Glomerular visceral epithelial cell (primary cell): ENCODE data around the gene RAB25.

Experiments used
- DNase-seq: peaks from one replicate; pipeline ENCODE4 v3.0.0-alpha.2; 2016; ENCODE audit errors: extremely low spot score

Gene RAB25

DNA sequence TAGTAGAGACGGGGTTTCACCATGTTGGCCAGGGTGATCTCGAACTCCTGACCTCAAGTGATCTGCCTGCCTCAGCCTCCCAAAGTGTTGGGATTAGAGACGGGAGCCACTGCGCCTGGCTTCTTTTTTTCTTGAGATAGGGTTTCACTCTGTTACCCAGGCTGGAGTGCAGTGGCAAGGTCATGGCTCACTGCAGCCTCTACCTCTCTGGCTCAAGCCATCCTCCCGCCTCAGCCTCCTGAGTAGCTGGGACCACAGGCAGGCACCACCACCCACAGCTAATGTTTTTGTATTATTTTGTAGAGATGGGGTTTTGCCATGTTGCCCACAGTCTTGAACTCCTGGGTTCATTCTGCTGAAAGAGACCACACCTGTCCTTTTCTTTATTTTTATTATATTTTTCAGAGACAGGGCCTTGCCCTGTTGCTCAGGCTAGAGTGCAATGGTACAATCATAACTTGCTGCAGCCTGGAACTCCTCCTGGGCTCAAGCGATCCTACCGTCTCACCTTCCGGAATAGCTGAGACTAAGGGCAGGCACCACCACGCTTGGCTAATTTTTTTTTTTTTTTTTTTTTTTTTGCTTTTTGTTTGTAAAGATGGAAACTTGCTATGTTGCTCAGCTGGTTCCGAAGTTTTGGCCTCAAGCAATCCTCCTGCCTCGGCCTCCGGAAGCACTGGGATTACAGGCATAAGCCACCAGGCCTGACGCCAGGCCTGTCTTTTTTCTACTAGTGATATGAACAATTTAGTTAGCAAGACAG lies 56.6 kb downstream of the RAB25 start:
- DNase-seq = no peak

- peak; percentile 64 for DNase-seq
Measured at GRCh38 chr1:156118177-156118868, 57.4 kb downstream of the RAB25 start.

DNA sequence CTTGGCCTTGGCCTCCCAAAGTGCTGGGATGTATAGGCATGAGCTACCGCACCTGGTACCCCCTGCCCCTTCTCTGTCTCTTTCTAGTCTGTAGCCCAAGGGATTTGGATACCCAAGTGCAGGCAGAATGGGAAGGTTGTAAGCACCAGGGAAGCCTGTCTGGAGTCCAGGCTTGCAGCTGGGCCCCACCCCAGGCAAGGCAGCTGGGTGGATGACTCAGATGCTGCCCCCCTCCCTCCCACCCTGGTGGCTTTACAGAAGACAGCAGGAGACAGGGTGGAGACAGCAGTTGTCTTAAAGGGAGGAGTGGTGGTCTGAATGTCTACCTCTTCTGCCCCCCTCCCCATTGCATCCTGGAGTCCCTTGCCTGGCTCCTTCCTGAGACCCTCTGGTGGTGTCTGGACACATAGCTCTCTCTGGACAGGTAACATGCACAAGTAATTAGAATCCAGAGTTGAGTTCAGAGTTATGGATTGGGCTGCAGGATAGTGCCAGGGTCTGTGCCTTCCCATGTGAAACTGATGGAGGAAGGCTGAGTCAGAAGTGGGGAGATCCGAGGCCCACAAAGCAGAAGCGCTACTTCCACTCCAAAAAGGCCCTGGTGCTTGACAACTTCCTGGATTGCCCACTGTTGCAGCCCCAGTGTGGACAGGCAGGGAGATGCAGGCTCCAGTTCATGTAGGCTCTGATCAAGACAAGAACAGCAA lies 58.7 kb downstream of the RAB25 start:
- DNase-seq = peak; percentile 85
